IPS DF 19.7 (cell line): ENCODE data around the gene GATA3.

Experiments used
- DNase-seq: peaks from one replicate; pipeline ENCODE4 v3.0.0-alpha.2; 2013; ENCODE audit warnings: low read depth, low spot score

The GATA3 gene

GRCh38 chr10:8100366-8100765 is 45.9 kb downstream of the GATA3 start:
- DNase-seq, result no peak

DNA sequence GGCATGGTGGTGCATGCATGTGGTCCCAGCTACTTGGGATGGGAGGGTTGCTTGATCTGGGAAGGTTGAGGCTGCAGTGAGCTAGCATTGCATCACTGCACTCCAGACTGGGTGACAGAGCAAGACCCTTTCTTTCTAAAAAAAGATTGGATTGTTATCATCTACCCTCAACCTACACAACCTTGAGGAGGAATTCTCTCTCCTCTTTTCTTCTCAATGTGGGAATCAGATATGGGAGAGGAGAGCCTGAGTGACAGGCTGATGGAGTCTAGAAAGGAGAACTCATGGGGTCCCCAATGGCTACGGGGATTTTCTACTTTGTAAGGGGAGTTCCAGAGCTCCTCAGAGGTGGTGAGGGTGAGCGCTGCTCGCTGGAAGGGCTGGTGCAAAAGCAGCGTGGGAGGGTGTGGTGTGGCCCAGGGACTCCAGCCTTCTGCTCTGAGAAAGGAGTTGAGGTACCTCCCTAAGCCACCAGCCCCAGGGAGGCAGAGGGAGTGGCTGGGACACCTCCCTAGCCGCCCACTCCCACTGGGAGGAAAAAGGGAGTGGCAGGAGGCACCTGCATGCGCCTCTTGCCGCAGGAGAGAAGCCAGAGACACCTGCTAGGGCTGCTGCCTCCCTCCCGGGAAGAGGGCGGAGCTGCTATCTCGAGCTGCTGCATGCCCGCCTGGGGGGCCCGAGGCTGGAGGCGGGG is 48.4 kb downstream of the GATA3 start:
- DNase-seq, result no peak

GRCh38 chr10:8103543-8103942 is 49.1 kb downstream of the GATA3 start:
- no peak for DNase-seq

DNA sequence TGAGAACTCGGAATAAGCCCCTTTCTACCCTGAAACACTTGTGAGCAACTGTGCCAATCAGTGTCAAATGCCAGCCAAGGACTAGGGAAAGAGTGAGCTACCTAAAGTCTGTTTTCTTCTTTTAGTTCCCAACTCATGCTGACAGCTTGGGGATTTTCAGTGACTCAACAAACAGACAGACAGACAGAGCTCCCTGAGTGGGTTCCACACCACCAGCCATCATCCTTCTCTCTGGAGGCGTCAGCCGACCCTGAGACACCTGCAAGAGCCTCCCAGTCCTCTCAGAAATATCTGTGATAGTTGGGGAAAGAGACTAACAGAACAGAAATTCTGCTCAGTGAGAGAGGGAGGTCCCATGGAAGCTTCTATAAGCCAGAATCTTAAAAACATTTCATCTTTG is 49.5 kb downstream of the GATA3 start:
- DNase-seq, result no peak

DNA sequence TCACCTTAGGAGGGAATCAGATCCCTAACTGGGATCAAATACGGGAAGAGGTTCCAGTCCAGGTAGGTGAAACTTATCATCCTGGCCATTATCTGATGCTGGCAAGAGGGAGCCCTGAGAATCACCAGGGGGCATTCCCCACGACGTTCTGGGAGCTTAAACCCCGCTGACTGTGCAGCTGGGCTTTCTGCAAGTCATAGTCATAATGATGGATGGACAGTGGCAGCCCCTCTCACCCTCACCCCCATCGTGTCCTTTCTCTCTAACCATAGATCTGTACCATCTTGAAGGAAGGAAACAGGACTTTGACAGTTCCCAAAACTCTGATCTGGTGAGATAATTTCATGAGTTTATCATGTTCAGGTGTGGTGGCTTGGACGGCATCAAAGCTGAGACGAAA is 50.2 kb downstream of the GATA3 start:
- no peak for DNase-seq

DNA sequence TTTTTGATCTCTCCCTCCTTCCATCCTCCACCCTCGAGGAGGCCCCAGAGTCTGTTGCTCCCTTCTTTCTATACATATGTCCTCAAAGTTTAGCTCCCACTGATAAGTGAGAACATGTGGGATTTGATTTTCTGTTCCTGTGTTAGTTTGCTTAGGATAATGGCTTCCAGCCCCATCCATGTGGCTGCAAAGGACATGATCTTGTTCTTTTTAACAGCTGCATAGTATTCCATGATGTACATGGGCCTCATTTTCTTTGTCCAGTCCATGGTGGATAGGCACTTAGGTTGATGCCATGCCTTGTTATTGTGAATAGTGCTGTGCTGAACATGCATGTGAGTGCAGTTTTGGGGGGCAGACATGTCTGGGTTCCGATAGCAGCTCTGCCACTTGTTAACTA is 51.4 kb downstream of the GATA3 start:
- DNase-seq, result no peak

DNA sequence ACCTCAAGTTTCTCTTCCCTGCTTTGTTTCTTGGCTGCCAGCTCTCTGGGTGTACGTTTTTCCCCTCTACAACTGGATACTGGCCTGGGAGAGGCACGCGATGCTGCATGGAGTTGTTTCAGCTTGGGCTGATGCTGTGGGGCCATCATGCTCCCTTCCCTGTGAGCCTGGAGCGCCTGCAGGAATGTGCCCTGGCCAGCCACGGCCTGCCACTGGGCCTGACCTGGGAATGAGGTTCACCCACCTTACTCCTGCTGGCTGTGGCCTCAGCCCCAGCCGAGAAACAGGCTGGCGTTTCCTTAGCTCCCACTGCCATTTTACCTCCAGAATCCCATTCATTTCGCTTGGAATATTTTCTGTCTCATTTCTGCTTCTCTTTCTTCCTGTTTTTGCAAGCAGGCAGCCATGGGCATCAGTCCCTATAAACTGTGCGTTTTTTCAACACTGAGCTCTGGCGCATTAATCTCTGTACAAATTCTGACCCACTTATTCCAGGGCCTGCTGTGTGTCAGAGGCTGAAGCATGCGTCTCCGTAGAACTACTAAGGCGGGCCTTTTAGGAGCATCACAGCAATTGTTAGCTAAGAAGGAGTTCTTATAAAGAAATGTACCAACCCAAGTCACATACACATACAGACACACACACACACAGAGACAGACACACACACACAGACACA is 57.9 kb downstream of the GATA3 start:
- no peak for DNase-seq

DNA sequence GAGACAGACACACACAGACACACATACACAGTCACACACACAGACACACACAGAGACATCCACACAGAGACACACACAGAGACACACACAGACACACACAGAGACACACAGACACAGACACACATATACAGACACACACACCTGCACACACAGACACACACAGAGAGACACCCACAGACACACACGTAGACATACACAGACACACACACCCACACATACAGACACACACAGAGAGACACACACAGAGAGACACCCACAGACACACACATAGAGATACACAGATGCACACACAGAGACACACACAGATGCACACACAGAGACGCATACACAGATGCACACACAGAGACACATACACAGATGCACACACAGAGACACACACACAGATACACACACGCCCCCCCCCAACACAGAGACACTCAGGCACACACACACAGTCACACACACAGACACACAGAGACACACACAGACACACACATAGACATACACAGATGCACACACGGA is 58.5 kb downstream of the GATA3 start:
- DNase-seq, result no peak

DNA sequence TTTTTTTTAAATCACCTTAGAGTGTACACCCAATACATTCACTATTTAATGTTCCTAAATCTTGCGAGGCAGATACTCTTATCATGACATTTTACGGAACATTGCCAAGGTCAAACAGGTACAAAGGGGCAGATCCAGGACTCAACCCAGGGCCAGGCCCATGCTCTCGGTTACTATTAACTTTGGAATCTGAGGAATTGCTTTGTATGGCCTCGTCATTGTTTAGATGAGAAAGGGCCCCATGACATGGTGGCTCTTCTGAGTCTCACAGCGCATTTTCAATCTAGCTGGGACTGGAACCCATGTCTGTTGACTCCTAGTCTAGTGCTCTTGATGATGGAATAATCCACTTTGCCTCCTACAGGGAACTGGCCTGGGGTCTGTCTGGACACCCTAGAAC is 59.1 kb downstream of the GATA3 start:
- DNase-seq, result no peak

- DNase-seq, result no peak
These were observed 60.5 kb downstream of the GATA3 start for GRCh38 chr10:8114741-8115617.

- no peak for DNase-seq
These were observed 61.1 kb downstream of the GATA3 start for GRCh38 chr10:8115618-8115980.

- no peak for DNase-seq
These were observed 62.0 kb downstream of the GATA3 start for GRCh38 chr10:8116474-8116873.

- no peak for DNase-seq
These were observed 62.5 kb downstream of the GATA3 start for GRCh38 chr10:8116926-8117493.

GRCh38 chr10:8121201-8121890 is 66.9 kb downstream of the GATA3 start:
- no peak for DNase-seq

DNA sequence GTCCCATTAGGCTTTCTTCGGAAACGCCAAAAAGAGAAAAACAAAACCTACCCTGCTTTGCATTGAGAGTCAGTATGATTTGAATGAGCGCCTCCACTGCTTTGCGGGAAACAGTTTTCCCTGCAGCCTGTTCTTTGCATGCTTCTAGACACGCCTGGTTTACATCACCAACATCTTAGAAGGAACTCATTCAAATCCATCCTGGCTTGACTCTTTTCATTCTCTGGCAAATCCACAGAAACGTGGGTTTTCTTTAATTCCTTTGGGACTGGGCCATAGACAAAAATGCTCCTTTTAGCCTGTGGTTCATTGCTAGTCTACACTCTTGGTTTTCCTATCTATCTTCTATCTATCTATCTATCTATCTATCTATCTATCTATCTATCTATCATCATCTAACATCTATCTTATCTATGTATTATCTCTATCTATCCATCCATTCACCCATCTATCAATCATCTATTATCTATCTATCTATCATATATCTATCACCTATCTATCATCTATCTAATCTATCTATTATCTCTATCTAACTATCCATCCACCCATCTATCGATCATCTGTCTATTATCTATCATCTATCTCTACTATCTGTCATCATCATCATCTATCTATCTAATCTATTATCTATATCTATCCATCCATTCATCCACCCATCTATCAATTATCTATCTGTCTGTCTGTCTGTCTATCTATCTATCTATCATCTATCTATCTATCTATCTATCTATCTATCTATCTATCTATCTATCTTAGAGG is 68.3 kb downstream of the GATA3 start:
- no peak for DNase-seq

DNA sequence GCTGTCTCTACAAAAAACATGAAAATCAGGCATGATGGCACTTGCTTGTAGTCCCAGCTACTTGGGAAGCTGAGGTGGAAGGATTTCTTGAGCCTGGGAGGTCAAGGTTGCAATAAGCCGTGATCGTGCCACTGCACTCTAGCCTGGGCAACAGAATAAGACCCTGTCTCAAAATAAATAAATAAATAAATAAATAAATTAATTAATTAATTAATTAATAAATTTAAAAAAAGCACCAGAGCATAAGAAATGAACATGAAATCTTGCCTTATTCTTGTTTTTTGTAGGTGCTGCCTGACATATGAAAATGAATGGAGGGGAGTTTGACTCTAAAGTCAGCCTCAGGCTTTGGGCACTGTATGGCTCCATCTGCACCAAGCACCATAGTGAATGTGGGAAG is 69.9 kb downstream of the GATA3 start:
- no peak for DNase-seq
